Measurements from ENCODE around the gene EXOC4.

- no peak for TF ChIP-seq EZH2 (IDR thresholded peaks at IDR 0.05)
- TF ChIP-seq FOXP2 (optimal IDR thresholded peaks at IDR 0.05; ENCODE audit: control extremely low read depth, extremely low read length, insufficient read depth), result no peak
These were observed 541.6 kb downstream of the EXOC4 start for GRCh38 chr7:133794479-133794878.

All from SK-N-MC (cell line).